ENCODE data around the gene WHRN.

WHRN gene

DNA sequence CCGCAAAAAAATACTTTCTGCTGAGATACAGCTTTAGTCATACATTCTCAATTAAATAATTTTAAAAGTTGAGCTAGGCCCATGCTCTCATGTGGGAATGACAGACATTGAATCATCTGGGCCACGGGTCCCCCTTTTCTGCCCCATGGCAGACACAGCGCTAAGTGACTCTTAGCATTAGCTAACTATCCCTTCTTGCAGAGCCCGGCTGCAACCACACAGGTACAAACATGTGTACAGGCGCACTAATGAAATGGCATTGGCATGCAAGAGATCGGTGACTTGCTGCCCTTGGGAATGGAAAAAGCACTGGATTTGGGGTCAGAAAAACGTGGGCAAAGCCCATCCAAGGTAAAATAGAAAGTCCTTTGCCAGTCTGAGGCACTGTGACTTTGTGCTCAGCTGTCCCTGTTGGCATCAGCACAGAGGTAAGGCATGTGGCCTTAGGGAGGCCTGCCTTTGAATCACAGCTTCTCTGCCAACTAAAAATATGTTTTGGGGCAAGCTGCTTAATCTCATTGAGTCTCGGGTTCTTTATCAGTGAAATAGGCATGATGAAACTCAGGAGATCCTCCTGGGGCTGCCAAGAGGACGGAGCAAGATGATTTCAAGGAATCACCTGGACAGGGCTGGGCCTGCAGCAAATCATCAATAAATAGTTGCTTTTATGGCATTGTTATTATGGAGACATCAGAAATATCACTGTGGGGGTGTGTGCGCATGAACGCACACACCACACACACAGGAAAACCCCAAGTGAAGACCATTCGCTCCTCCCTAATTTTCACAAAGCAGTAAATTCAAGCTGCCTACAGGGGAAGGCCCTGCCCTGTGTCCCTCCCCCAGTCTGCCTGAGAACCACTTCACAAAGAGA is 54.2 kb downstream of the WHRN start:
- DNase-seq (ENCODE audit: low read depth, low spot score): no peak

DNA sequence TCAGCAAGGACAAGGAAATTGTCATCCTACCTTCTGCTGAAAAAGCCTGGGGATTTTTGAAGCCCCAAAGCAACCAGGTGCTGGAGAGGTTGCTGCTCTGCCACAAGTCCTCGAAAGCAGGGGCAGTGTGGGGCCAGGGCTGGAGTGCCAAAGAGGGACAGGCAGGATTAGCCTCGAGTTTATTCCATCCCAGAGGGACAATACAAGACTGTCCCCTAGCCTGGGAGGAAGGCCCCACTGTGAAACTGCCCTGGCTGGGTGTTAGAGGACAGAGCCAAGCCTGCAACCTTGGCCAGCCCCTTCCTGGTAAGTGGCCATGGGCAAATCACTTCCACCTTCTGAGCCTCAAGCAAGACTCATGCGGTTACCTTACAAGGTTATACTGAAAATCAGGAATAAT is 55.1 kb downstream of the WHRN start:
- no peak for DNase-seq (ENCODE audit: low read depth, low spot score)

DNA sequence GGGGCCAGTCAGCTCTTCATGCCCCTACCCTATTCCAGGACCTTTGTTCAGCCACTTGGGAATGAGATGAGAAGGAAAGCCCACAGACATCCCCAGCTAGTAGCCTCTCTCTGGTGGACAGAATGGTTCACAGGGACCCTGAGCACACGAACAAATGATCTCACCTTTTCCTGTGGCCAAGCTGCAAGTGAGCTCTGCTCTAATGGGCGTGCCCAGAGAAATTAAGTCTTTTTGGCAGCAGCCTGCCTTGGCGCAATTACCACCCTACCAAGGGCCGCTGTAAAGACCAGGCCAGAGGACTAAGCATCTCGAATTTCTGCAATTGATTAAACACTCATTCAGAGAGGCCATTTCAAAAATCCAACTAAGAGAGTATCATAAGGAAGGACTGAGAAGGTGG is 56.0 kb downstream of the WHRN start:
- DNase-seq (ENCODE audit: low read depth, low spot score): no peak

DNA sequence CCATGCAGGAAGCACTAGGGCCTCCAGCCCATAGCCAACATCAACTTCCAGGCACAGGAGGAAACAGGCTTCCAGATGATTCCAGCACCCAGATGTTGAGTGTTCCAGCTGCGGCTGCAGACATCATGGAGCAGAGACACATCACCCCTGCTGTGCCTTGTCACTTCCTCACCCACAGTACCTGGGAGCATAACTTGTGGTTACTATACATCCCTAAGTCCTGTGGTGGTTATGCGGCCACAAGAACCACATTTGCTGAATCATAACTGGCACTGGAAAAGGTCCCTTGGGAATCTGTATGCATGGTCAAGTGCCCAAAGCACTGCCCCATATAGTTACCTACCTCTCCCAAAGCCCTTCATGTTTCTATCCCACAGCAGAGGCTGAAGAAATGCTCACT is 56.6 kb downstream of the WHRN start:
- no peak for DNase-seq (ENCODE audit: low read depth, low spot score)

DNA sequence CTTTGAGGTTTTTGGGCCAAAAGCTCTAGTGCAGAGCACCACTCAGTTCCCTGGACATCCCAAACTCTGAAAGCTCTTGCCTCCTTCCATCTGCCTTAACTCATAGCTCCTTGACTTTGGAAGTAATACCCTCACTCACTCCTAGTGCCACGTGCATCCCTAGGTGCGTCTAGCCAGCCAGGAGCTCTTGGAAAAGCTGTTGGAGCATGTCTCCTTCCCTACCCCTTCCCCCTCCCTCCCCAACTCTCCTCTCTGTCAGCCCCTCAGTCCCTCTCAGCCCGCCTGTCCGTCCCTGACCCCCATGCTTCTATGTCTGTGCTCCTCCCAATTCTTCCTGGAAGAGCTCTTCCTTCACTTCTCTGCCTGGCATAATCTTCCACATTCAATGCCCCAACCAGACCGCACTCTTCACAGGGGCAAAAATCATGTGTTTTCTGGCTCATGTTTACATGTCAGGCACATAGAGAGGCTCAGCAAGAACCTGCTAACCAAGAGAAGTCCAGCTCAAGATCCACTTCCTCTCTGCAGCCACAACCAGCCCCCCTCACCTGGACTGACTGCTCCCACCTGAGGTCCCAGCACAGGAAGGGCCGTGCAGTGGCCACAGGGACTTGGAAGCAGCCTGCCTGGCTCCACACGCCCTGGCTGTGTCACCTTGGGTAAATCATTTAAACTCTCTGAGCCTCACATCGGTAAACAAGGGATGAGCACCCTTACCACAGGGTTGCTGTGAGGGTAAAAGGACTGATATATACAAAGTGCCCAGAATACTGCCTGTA is 58.4 kb downstream of the WHRN start:
- DNase-seq (ENCODE audit: low read depth, low spot score): no peak

- no peak for DNase-seq (ENCODE audit: low read depth, low spot score)
Measured at GRCh38 chr9:114446036-114446435, 59.2 kb downstream of the WHRN start.

GRCh38 chr9:114445616-114446015 is 59.7 kb downstream of the WHRN start:
- DNase-seq (ENCODE audit: low read depth, low spot score): no peak

DNA sequence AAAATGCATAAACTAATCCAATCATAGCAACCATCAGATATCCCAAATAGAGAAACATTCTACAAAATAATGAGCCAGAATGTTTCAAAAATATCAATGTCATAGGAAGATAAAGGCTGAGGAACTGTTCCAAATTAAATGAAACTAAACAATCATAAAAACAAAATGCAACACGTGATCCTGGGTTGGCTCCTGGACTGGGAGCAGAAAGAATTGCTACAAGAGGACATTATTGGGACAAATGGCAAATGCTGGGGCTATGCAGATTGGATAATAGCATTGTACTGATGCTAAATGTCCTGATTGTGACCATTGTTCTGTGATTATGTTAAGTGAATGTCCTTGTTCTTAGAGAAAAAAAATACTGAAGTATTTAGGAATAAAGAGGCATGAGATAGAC is 63.3 kb downstream of the WHRN start:
- DNase-seq (ENCODE audit: low read depth, low spot score): no peak

GRCh38 chr9:114437401-114437893 is 67.8 kb downstream of the WHRN start:
- DNase-seq (ENCODE audit: low read depth, low spot score): no peak

DNA sequence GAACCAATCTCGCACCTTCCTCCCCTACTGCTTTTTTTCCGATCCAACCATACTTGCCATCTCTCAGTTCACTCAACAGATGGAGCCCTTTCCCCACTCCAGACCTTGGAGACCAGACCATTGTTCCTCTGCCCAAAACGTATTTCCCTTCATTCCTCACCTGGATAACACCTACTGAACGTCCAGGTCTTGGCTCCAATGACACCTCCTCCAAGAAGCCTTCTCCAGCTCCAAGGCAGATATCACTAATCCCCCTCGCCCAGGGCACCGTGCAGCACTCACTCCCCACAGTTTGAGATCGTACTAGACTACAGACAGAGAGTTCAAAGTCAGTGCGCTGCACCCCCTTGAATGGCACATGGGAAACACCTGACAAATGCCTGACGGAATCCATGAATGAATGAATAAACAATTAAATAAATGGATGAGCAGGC is 70.4 kb downstream of the WHRN start:
- DNase-seq (ENCODE audit: low read depth, low spot score): no peak

DNA sequence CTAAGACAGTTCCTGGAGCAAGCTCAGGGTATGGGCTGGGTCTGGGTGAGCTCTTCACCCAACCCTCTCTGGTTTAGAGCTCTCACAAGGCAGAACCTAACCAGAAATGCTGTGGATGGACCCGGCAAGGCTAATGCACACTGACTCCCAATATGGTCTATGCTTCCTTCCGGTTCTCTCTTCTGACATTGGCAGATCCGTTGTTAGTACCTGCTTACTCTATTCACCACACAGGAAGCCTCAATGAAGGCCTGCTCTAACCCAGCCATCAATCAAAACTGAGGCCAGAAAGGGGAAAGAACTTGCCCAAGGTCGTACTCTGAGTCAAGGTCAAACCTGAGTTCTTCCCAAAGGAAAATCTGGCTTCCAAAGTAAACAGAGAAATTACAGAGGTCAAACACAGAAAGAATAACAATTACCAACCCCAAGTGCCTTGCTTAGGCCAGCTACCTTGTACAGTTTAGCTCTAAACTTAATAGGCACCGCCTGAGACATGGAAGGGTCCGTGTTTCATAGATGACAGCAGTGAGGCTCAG is 71.5 kb downstream of the WHRN start:
- DNase-seq (ENCODE audit: low read depth, low spot score): no peak

DNA sequence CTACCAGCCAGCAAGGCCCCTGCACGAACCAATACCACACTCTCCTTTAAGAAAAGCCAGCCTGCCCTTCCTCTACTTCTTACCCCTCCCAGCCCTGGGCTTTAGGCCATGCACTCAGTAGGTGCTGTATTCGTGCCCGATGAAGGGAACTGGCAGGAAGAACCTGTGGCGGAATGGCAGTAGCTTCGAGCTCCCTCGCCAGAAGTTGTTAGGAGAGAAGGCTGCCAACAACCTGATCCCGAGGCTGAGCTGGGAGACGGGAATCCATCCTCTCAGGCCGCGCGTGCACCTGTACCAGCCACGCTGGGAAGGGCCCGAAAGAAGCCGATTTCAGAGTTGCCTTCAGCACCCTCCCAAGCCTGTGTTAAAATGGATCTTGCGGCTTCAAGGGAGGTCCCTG is 72.2 kb downstream of the WHRN start:
- DNase-seq (ENCODE audit: low read depth, low spot score): no peak

- no peak for DNase-seq (ENCODE audit: low read depth, low spot score)
Measured at GRCh38 chr9:114432323-114433067, 72.8 kb downstream of the WHRN start.

- DNase-seq (ENCODE audit: low read depth, low spot score): no peak
Measured at GRCh38 chr9:114431770-114432169, 73.5 kb downstream of the WHRN start.

- DNase-seq (ENCODE audit: low read depth, low spot score): no peak
Measured at GRCh38 chr9:114431003-114431402, 74.3 kb downstream of the WHRN start.

DNA sequence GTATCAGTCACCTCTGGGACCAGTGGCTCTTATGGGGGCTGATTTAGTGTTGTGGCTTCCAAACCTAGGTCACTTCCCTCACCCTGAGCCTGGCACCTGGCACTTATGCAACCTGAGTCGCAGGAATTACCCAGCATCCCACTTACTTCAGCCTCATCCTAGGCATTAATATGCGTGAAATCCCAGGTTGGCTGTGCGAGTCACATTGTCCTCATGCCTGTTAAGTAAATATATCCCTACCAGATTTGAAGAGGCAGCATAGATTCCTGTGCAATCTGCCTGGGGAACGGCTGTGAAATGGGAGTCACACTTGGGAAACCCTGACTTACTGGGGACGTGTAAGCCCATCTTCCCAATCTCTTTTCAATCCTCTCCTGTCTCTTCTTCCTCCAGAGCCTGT is 74.8 kb downstream of the WHRN start:
- DNase-seq (ENCODE audit: low read depth, low spot score): no peak

- no peak for DNase-seq (ENCODE audit: low read depth, low spot score)
Measured at GRCh38 chr9:114429488-114429887, 75.8 kb downstream of the WHRN start.

- DNase-seq (ENCODE audit: low read depth, low spot score): no peak
Measured at GRCh38 chr9:114428466-114428865, 76.8 kb downstream of the WHRN start.

GRCh38 chr9:114427644-114428043 is 77.6 kb downstream of the WHRN start:
- no peak for DNase-seq (ENCODE audit: low read depth, low spot score)

GRCh38 chr9:114426046-114426948 is 79.0 kb downstream of the WHRN start:
- DNase-seq (ENCODE audit: low read depth, low spot score): no peak

GRCh38 chr9:114425126-114425525 is 80.1 kb downstream of the WHRN start:
- no peak for DNase-seq (ENCODE audit: low read depth, low spot score)

Measured in activated naive CD8-positive, alpha-beta T cell treated with anti-CD3 and anti-CD28 coated beads, Interleukin-2, amount 50 U/mL, for 16 hours (primary cell).